Lower leg skin (tissue), 4 donors: Measurements from ENCODE around the gene ISG15. TPM values are rescaled to one million over a fixed set of nuclear protein-coding genes. Genes with fewer than 3 reads are reported as not detected.

ENCODE experiments used
- DNase-seq, 2 donors: peaks; one replicate each; pipeline ENCODE4 v3.0.0-alpha.2; 2019; ENCODE audit warnings: low spot score in 2 of 2
- H3K4me3 ChIP-seq: fragments of 200-600 bp; sonication (generic); 2 replicates; pipeline ENCODE4 v1.5.1; 2017; ENCODE audit warnings: mild to moderate bottlenecking, low read depth; ENCODE audit not compliant: poor library complexity, severe bottlenecking
- CTCF ChIP-seq, 3 donors: fragments of 450-650 bp; IDR thresholded peaks; one replicate each; pipeline ENCODE4 v1.5.1; 2016; ENCODE audit warnings: antibody characterized with exemption in 3 of 3, mild to moderate bottlenecking in 3 of 3, moderate library complexity in 2 of 3
- POLR2A ChIP-seq, 2 donors: fragments of 450-650 bp; IDR thresholded peaks; one replicate each; pipeline ENCODE4 v1.6.1; 2016 to 2017; ENCODE audit warnings: antibody characterized with exemption in 2 of 2, mild to moderate bottlenecking in 1 of 2, moderate library complexity in 1 of 2
- WGBS, 2 donors: methylation state at CpG; one replicate each; pipeline ENCODE4 v1.1.5; 2018; 5-methylcytosine and 5-hydroxymethylcytosine counted together
- intact Hi-C: fragments of 100-400 bp; cut with DNase I; formaldehyde crosslinking; loops from one replicate; pipeline ENCODE4 v1.15.0; 2023; ENCODE audit warnings: low total_unique reads
- total RNA-seq, 4 donors: library from RNA; depleted of rRNA; stranded (reverse); fragments of >200 nt; gene quantifications; one replicate each; pipeline ENCODE4 v1.1.0, GENCODE V29; 2016

ISG15 gene
- total RNA-seq, 4 donors from 2014 or later = 3.6 to 12.9 (median 6.0) TPM

- 71 to 76% methylated on average over 27 of the region's 27 CpGs for WGBS, 2 donors
- no peak overlapping the region for H3K4me3 ChIP-seq
- no peak for DNase-seq
- intact Hi-C loops = no loop called here
- TF ChIP-seq CTCF (IDR thresholded peaks at IDR 0.05) (no peak), POLR2A (IDR thresholded peaks at IDR 0.05) (no peak)
Measured at GRCh38 chr1:1022302-1023009, 9.2 kb downstream of the ISG15 start.

GRCh38 chr1:1023700-1024099 is 10.4 kb downstream of the ISG15 start:
- TF ChIP-seq CTCF (IDR thresholded peaks at IDR 0.05) = no peak
- no peak for TF ChIP-seq POLR2A (IDR thresholded peaks at IDR 0.05)
- DNase-seq = no peak
- intact Hi-C loops = no loop called here
- H3K4me3 ChIP-seq = no peak overlapping the region
- WGBS, 2 donors = 42 to 51% methylated on average over 2 to 13 of the region's 13 CpGs

DNA sequence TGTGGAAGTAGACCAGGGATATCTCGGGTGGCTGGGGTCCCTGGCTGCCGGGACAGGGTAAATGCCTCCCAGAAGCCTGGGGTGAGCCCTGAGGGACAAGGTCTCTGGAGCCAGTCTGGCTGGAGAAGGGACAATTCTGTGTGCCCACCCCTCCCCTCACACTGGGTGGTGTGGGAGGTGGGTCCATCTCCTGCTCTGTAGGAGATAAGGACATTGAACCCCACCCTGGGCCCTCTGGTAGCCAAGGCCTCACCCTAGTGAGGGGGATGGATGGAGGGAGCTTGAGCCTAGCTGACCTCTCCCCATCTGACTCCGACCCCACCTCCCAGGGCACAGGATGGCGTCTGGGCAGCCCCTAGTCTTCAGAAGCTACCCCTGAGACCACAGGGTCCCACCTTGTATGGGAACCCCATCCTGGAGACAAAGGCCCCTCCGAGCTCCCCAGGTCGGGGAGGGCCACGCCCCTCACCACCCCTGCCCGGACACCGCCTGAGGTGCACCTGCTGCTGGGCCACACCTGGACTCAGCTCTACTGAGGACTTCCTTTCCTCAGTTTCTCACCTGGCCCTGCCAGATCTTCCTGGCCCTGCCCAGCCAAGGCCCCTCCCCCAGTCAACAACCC is 11.0 kb downstream of the ISG15 start:
- no peak for DNase-seq
- H3K4me3 ChIP-seq = no peak overlapping the region
- TF ChIP-seq POLR2A (IDR thresholded peaks at IDR 0.05) = no peak
- no peak for TF ChIP-seq CTCF (IDR thresholded peaks at IDR 0.05)
- intact Hi-C loops = no loop called here
- WGBS, 2 donors = 66 to 70% methylated on average over 9 of the region's 9 CpGs

DNA sequence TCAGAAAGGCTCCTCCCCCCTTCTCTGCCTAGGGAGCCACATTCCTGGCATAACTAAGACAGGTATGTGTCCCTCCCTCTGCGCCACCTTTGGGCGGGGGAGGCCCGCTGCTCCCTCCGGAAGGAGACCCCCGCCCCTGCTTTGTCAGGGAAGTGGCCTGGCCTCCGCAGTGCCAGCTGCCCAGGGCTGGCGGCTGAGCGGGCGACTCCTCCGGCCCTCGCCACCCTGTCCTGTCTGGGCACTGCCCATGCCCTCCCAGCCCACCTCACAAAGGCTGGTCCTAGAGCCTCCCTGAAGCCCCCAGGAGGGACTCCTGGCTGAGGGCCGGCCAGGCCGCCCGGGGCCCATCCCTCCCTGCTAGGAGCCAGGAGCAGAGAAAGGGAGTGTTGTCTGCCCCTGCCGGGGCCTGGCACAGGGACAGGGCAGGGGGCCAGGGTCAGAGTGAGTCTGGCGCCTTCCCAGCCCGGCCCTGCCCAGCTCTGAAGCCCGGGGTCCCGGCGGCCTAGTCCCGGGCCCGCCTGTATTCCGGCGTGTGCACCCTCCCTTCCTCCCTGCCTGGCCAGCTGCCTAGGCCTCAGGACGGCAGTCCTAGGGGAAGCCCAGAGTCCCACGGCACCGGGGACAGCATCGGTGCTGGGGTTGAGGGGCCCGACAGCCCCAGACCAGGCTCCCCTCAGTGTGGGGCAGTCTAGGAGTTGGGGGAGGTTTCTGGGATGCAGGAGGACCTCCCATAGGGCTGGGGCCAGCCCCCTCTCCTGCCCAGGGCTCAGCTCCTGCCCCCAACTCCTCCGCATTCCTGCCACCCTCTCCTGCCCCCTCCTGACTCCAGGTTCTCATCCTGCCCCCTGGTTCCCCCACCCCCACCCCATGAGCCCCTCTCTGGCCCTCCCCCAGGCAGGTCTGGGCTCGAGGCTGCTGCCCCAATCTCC is 11.7 kb downstream of the ISG15 start:
- no peak for DNase-seq
- 39 to 53% methylated on average over 3 to 14 of the region's 31 CpGs for WGBS, 2 donors
- H3K4me3 ChIP-seq = no peak overlapping the region
- TF ChIP-seq POLR2A (IDR thresholded peaks at IDR 0.05) = no peak
- TF ChIP-seq CTCF (IDR thresholded peaks at IDR 0.05) = no peak
- intact Hi-C loops = no loop called here

DNA sequence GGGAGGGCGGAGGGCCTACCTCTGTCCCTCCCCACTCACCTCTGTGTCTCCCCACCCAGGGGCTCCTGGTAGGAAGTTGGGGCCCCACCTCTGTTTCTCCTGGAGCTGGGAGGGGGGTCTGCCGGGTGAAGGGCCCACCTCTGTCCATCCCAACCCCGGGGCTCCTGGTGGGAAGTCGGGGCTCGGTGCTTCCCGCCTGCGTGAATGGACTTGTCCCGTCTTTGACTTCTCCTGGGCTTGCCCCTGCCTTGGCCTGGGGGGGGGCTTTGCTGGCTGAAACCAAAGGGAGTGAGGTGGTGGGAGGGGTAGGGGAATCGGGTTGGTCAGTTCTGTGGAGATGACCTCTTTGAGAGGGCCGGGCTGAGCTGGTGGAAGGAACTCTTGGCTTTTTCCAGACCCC is 12.4 kb downstream of the ISG15 start:
- intact Hi-C loops = no loop called here
- TF ChIP-seq POLR2A (IDR thresholded peaks at IDR 0.05) = no peak
- no peak for TF ChIP-seq CTCF (IDR thresholded peaks at IDR 0.05)
- 38 to 44% methylated on average over 9 to 10 of the region's 10 CpGs for WGBS, 2 donors
- H3K4me3 ChIP-seq = no peak overlapping the region
- no peak for DNase-seq
